ENCODE data around the gene COX10.
"Not testable (repeated sequence)": the region's sequence is repeated elsewhere in the genome, so short reads cannot be mapped to it uniquely, and the experiment has no call there.

COX10 gene

GRCh38 chr17:14157822-14158221, 88.5 kb downstream of the COX10 start:
- H3K4me1 ChIP-seq (ENCODE audit: control insufficient read depth in 1 of 2, insufficient read depth in 2 of 2, low read length in 2 of 2), result no peaks in the 10 kb centered on the region
- peaks cover 0 to 4% of the 10 kb centered on the region in 2 donors for H3K36me3 ChIP-seq (ENCODE audit: control insufficient read depth in 1 of 2, insufficient read depth in 2 of 2, low read length in 2 of 2)
- H3K9me3 ChIP-seq (ENCODE audit: control insufficient read depth in 1 of 2, low read length in 2 of 2), result no peaks in the 10 kb centered on the region
- no peak overlapping the region for H3K27ac ChIP-seq (ENCODE audit: low read length)
- no peaks in the 10 kb centered on the region for H3K27me3 ChIP-seq (ENCODE audit: low read depth, low read length)
- no peak overlapping the region for H3K4me3 ChIP-seq (ENCODE audit: low read depth in 1 of 2, low read length in 2 of 2)

- Histone ChIP-seq H3K36me3 (ENCODE audit: control insufficient read depth in 1 of 2, insufficient read depth in 2 of 2, low read length in 2 of 2) (peaks cover 0 to 4% of the 10 kb centered on the region in 2 donors), H3K9me3 (ENCODE audit: control insufficient read depth in 1 of 2, low read length in 2 of 2) (no peaks in the 10 kb centered on the region), H3K4me1 (ENCODE audit: control insufficient read depth in 1 of 2, insufficient read depth in 2 of 2, low read length in 2 of 2) (no peaks in the 10 kb centered on the region), H3K27ac (ENCODE audit: low read length) (no peak overlapping the region), H3K4me3 (ENCODE audit: low read depth in 1 of 2, low read length in 2 of 2) (no peak overlapping the region), H3K27me3 (ENCODE audit: low read depth, low read length) (no peaks in the 10 kb centered on the region)
Measured at GRCh38 chr17:14158707-14159106, 89.4 kb downstream of the COX10 start.

GRCh38 chr17:14161419-14161818, 92.1 kb downstream of the COX10 start:
- H3K27me3 ChIP-seq (ENCODE audit: low read depth, low read length), result no peaks in the 10 kb centered on the region
- no peaks in the 10 kb centered on the region for H3K9me3 ChIP-seq (ENCODE audit: control insufficient read depth in 1 of 2, low read length in 2 of 2)
- H3K4me3 ChIP-seq (ENCODE audit: low read depth in 1 of 2, low read length in 2 of 2), result no peak overlapping the region
- peaks cover 0 to 4% of the 10 kb centered on the region in 2 donors for H3K36me3 ChIP-seq (ENCODE audit: control insufficient read depth in 1 of 2, insufficient read depth in 2 of 2, low read length in 2 of 2)
- H3K4me1 ChIP-seq (ENCODE audit: control insufficient read depth in 1 of 2, insufficient read depth in 2 of 2, low read length in 2 of 2), result no peaks in the 10 kb centered on the region
- no peak overlapping the region for H3K27ac ChIP-seq (ENCODE audit: low read length)

GRCh38 chr17:14165616-14166015, 96.3 kb downstream of the COX10 start:
- H3K27ac ChIP-seq (ENCODE audit: low read length), result no peak overlapping the region
- no peaks in the 10 kb centered on the region for H3K27me3 ChIP-seq (ENCODE audit: low read depth, low read length)
- no peaks in the 10 kb centered on the region for H3K4me1 ChIP-seq (ENCODE audit: control insufficient read depth in 1 of 2, insufficient read depth in 2 of 2, low read length in 2 of 2)
- peaks cover 0 to 12% of the 10 kb centered on the region in 2 donors for H3K9me3 ChIP-seq (ENCODE audit: control insufficient read depth in 1 of 2, low read length in 2 of 2)
- peaks cover 0 to 11% of the 10 kb centered on the region in 2 donors for H3K36me3 ChIP-seq (ENCODE audit: control insufficient read depth in 1 of 2, insufficient read depth in 2 of 2, low read length in 2 of 2)
- H3K4me3 ChIP-seq (ENCODE audit: low read depth in 1 of 2, low read length in 2 of 2), result no peak overlapping the region

- H3K27ac ChIP-seq (ENCODE audit: low read length); H3K27me3 ChIP-seq (ENCODE audit: low read depth, low read length); H3K36me3 ChIP-seq (ENCODE audit: control insufficient read depth in 1 of 2, insufficient read depth in 2 of 2, low read length in 2 of 2); H3K4me3 ChIP-seq (ENCODE audit: low read depth in 1 of 2, low read length in 2 of 2); H3K4me1 ChIP-seq (ENCODE audit: control insufficient read depth in 1 of 2, insufficient read depth in 2 of 2, low read length in 2 of 2): not testable (repeated sequence)
- peaks cover 0 to 12% of the 10 kb centered on the region in 2 donors for H3K9me3 ChIP-seq (ENCODE audit: control insufficient read depth in 1 of 2, low read length in 2 of 2)
Measured at GRCh38 chr17:14167831-14168230, 98.5 kb downstream of the COX10 start.

GRCh38 chr17:14168582-14168981, 99.3 kb downstream of the COX10 start:
- Histone ChIP-seq H3K36me3 (ENCODE audit: control insufficient read depth in 1 of 2, insufficient read depth in 2 of 2, low read length in 2 of 2) (peaks cover 0 to 6% of the 10 kb centered on the region in 2 donors), H3K4me1 (ENCODE audit: control insufficient read depth in 1 of 2, insufficient read depth in 2 of 2, low read length in 2 of 2) (no peaks in the 10 kb centered on the region), H3K4me3 (ENCODE audit: low read depth in 1 of 2, low read length in 2 of 2) (no peak overlapping the region), H3K27ac (ENCODE audit: low read length) (no peak overlapping the region), H3K27me3 (ENCODE audit: low read depth, low read length) (no peaks in the 10 kb centered on the region), H3K9me3 (ENCODE audit: control insufficient read depth in 1 of 2, low read length in 2 of 2) (peaks cover 0 to 12% of the 10 kb centered on the region in 2 donors)

- H3K4me1 ChIP-seq (ENCODE audit: control insufficient read depth in 1 of 2, insufficient read depth in 2 of 2, low read length in 2 of 2), result no peaks in the 10 kb centered on the region
- H3K27me3 ChIP-seq (ENCODE audit: low read depth, low read length), result no peaks in the 10 kb centered on the region
- H3K9me3 ChIP-seq (ENCODE audit: control insufficient read depth in 1 of 2, low read length in 2 of 2), result peaks cover 0 to 12% of the 10 kb centered on the region in 2 donors
- peaks cover 0 to 6% of the 10 kb centered on the region in 2 donors for H3K36me3 ChIP-seq (ENCODE audit: control insufficient read depth in 1 of 2, insufficient read depth in 2 of 2, low read length in 2 of 2)
- H3K4me3 ChIP-seq (ENCODE audit: low read depth in 1 of 2, low read length in 2 of 2), result no peak overlapping the region
- no peak overlapping the region for H3K27ac ChIP-seq (ENCODE audit: low read length)
Measured at GRCh38 chr17:14169287-14169686, 100.0 kb downstream of the COX10 start.

GRCh38 chr17:14169901-14170300, 100.6 kb downstream of the COX10 start:
- Histone ChIP-seq H3K4me1 (ENCODE audit: control insufficient read depth in 1 of 2, insufficient read depth in 2 of 2, low read length in 2 of 2) (no peaks in the 10 kb centered on the region), H3K36me3 (ENCODE audit: control insufficient read depth in 1 of 2, insufficient read depth in 2 of 2, low read length in 2 of 2) (peaks cover 0 to 6% of the 10 kb centered on the region in 2 donors), H3K27me3 (ENCODE audit: low read depth, low read length) (no peaks in the 10 kb centered on the region), H3K4me3 (ENCODE audit: low read depth in 1 of 2, low read length in 2 of 2) (no peak overlapping the region), H3K9me3 (ENCODE audit: control insufficient read depth in 1 of 2, low read length in 2 of 2) (peaks cover 0 to 12% of the 10 kb centered on the region in 2 donors), H3K27ac (ENCODE audit: low read length) (no peak overlapping the region)

GRCh38 chr17:14176989-14177388, 107.7 kb downstream of the COX10 start:
- not testable (repeated sequence) for H3K4me1 ChIP-seq (ENCODE audit: control insufficient read depth in 1 of 2, insufficient read depth in 2 of 2, low read length in 2 of 2); H3K27me3 ChIP-seq (ENCODE audit: low read depth, low read length); H3K4me3 ChIP-seq (ENCODE audit: low read depth in 1 of 2, low read length in 2 of 2); H3K36me3 ChIP-seq (ENCODE audit: control insufficient read depth in 1 of 2, insufficient read depth in 2 of 2, low read length in 2 of 2); H3K27ac ChIP-seq (ENCODE audit: low read length); H3K9me3 ChIP-seq (ENCODE audit: control insufficient read depth in 1 of 2, low read length in 2 of 2)

- not testable (repeated sequence) for H3K36me3 ChIP-seq (ENCODE audit: control insufficient read depth in 1 of 2, insufficient read depth in 2 of 2, low read length in 2 of 2); H3K9me3 ChIP-seq (ENCODE audit: control insufficient read depth in 1 of 2, low read length in 2 of 2); H3K4me3 ChIP-seq (ENCODE audit: low read depth in 1 of 2, low read length in 2 of 2); H3K4me1 ChIP-seq (ENCODE audit: control insufficient read depth in 1 of 2, insufficient read depth in 2 of 2, low read length in 2 of 2); H3K27ac ChIP-seq (ENCODE audit: low read length); H3K27me3 ChIP-seq (ENCODE audit: low read depth, low read length)
Measured at GRCh38 chr17:14177801-14178200, 108.5 kb downstream of the COX10 start.

GRCh38 chr17:14179951-14180350, 110.6 kb downstream of the COX10 start:
- not testable (repeated sequence) for H3K9me3 ChIP-seq (ENCODE audit: control insufficient read depth in 1 of 2, low read length in 2 of 2); H3K27ac ChIP-seq (ENCODE audit: low read length); H3K36me3 ChIP-seq (ENCODE audit: control insufficient read depth in 1 of 2, insufficient read depth in 2 of 2, low read length in 2 of 2); H3K4me1 ChIP-seq (ENCODE audit: control insufficient read depth in 1 of 2, insufficient read depth in 2 of 2, low read length in 2 of 2); H3K27me3 ChIP-seq (ENCODE audit: low read depth, low read length); H3K4me3 ChIP-seq (ENCODE audit: low read depth in 1 of 2, low read length in 2 of 2)

- H3K4me1 ChIP-seq (ENCODE audit: control insufficient read depth in 1 of 2, insufficient read depth in 2 of 2, low read length in 2 of 2); H3K9me3 ChIP-seq (ENCODE audit: control insufficient read depth in 1 of 2, low read length in 2 of 2); H3K27me3 ChIP-seq (ENCODE audit: low read depth, low read length); H3K27ac ChIP-seq (ENCODE audit: low read length); H3K4me3 ChIP-seq (ENCODE audit: low read depth in 1 of 2, low read length in 2 of 2); H3K36me3 ChIP-seq (ENCODE audit: control insufficient read depth in 1 of 2, insufficient read depth in 2 of 2, low read length in 2 of 2): not testable (repeated sequence)
Measured at GRCh38 chr17:14182084-14182483, 112.8 kb downstream of the COX10 start.
